Adrenal gland (tissue), 12 donors: ENCODE data around the gene VAPB. TPM values are rescaled to one million over a fixed set of nuclear protein-coding genes. Genes with fewer than 3 reads are reported as not detected.

ENCODE experiments used
- DNase-seq, 7 donors: peaks; one replicate each; pipeline ENCODE4 v3.0.0-alpha.2; 2019 to 2020
- H3K27ac ChIP-seq, 5 donors: fragments of 200-600 bp; sonication (generic) in 4 of 5; 1 replicate in 3 of 5; 2 replicates in 2 of 5; pipeline versions ENCODE4 v1.5.1 to v1.8.0; 2016 to 2020; ENCODE audit warnings: mild to moderate bottlenecking in 1 of 5
- H3K27me3 ChIP-seq: fragments of 200-600 bp; 2 replicates; pipeline ENCODE4 v1.8.0; 2021
- H3K36me3 ChIP-seq, 2 donors: fragments of 200-600 bp; replicated peaks in 1 of 2; 1 replicate in 1 of 2; 2 replicates in 1 of 2; pipeline versions ENCODE4 v1.5.1 to v1.8.0; 2018 to 2022
- H3K4me1 ChIP-seq, 2 donors: fragments of 200-600 bp; replicated peaks in 1 of 2; 1 replicate in 1 of 2; 2 replicates in 1 of 2; pipeline versions ENCODE4 v1.5.1 to v1.8.0; 2018 to 2021
- H3K4me3 ChIP-seq, 4 donors: fragments of 200-600 bp; sonication (generic) in 3 of 4; one replicate each; pipeline ENCODE4 v1.5.1; 2016 to 2018
- H3K9me3 ChIP-seq, 3 donors: fragments of 200-600 bp; sonication (generic) in 1 of 3; replicated peaks in 1 of 3; 1 replicate in 2 of 3; 2 replicates in 1 of 3; pipeline versions ENCODE4 v1.5.1 to v1.8.0; 2016 to 2021
- POLR2A ChIP-seq, 2 donors: fragments of 450-650 bp; IDR thresholded peaks; one replicate each; pipeline ENCODE4 v1.6.1; 2017; ENCODE audit warnings: antibody characterized with exemption in 2 of 2, mild to moderate bottlenecking in 2 of 2, moderate library complexity in 1 of 2
- WGBS, 4 donors: extraction: QIAGEN DNeasy Blood & Tissue Kit in 2 of 4; methylation state at CpG; one replicate each; pipeline versions ENCODE4 v1.1.5 to v1.1.7; 2013 to 2017; 5-methylcytosine and 5-hydroxymethylcytosine counted together
- intact Hi-C, 2 donors: fragments of 100-400 bp; cut with DNase I; formaldehyde crosslinking; loops; one replicate each; pipeline versions ENCODE4 v1.14.1 to v1.15.0; 2022 to 2023
- polyA plus RNA-seq, 3 donors: library from polyadenylated mRNA; stranded (reverse); fragments of 200-250 nt in 2 of 3; fragments of 350-450 nt in 1 of 3; fragmentation: Illumina TruSeq in 1 of 3; extraction: RNeasy Lipid Tissue Mini Kit (QIAGEN cat#74804) in 1 of 3; gene quantifications; one replicate each; pipeline ENCODE4 v1.2.3, GENCODE V29; 2013 to 2014
- total RNA-seq, 9 donors: library from RNA; depleted of rRNA in 4 of 9; stranded (reverse); fragments of >200 nt in 4 of 9; fragments of 120-200 nt in 1 of 9; fragmentation: NEBNext Ultra II Directional in 1 of 9; extraction: Animal tissue kit (Norgen Biotek cat#: 25700) in 1 of 9; gene quantifications; one replicate each; pipeline versions ENCODE4 v1.1.0 to v1.2.4, GENCODE V29; 2013 to 2023
- TF ChIP-seq, protein P1 (sequence below), 6 experiments: fragments of 450-650 bp in 4 of 6; fragments of 200-600 bp in 2 of 6; sonication (generic) in 1 of 6; IDR thresholded peaks; 1 replicate in 5 of 6; 2 replicates in 1 of 6; pipeline versions ENCODE4 v1.5.1 to v1.8.0; 2016 to 2021; ENCODE audit warnings: antibody characterized with exemption in 6 of 6, mild to moderate bottlenecking in 2 of 6, moderate library complexity in 1 of 6
- donor health status: healthy with polysubstance abuse.
- donor health status: Bipolar disorder and iron deficiency.
- donor health status: DM: yes; HTN: yes; CAD: no.
- donor health status: DM: no; HTN: no; CAD: no.
- donor health status: DM: no; HTN: no; CAD: no.
- donor health status: DM: yes; HTN: yes; CAD: no.

The VAPB gene
- total and polyA plus RNA-seq, 12 donors: 24.6 to 162 (median 40.3) TPM

- Histone ChIP-seq H3K4me3 (no peak overlapping the region), H3K27me3 (no peaks in the 10 kb centered on the region), H3K4me1 (no peaks in the 10 kb centered on the region), H3K36me3 (no peaks in the 10 kb centered on the region), H3K9me3 (no peaks in the 10 kb centered on the region), H3K27ac (peak overlapping the region in 1 of 5 donors; percentile 63)
- WGBS, 4 donors: 85 to 92% (median 92%) methylated on average over 6 to 19 of the region's 19 CpGs
- intact Hi-C loops: no loop called here
- DNase-seq: no peak
- TF ChIP-seq, protein P1, sequence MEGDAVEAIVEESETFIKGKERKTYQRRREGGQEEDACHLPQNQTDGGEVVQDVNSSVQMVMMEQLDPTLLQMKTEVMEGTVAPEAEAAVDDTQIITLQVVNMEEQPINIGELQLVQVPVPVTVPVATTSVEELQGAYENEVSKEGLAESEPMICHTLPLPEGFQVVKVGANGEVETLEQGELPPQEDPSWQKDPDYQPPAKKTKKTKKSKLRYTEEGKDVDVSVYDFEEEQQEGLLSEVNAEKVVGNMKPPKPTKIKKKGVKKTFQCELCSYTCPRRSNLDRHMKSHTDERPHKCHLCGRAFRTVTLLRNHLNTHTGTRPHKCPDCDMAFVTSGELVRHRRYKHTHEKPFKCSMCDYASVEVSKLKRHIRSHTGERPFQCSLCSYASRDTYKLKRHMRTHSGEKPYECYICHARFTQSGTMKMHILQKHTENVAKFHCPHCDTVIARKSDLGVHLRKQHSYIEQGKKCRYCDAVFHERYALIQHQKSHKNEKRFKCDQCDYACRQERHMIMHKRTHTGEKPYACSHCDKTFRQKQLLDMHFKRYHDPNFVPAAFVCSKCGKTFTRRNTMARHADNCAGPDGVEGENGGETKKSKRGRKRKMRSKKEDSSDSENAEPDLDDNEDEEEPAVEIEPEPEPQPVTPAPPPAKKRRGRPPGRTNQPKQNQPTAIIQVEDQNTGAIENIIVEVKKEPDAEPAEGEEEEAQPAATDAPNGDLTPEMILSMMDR (IDR thresholded peaks at IDR 0.05): no peak
- TF ChIP-seq POLR2A (IDR thresholded peaks at IDR 0.05): no peak
Measured at GRCh38 chr20:58470336-58471192, 81.5 kb downstream of the VAPB start.

DNA sequence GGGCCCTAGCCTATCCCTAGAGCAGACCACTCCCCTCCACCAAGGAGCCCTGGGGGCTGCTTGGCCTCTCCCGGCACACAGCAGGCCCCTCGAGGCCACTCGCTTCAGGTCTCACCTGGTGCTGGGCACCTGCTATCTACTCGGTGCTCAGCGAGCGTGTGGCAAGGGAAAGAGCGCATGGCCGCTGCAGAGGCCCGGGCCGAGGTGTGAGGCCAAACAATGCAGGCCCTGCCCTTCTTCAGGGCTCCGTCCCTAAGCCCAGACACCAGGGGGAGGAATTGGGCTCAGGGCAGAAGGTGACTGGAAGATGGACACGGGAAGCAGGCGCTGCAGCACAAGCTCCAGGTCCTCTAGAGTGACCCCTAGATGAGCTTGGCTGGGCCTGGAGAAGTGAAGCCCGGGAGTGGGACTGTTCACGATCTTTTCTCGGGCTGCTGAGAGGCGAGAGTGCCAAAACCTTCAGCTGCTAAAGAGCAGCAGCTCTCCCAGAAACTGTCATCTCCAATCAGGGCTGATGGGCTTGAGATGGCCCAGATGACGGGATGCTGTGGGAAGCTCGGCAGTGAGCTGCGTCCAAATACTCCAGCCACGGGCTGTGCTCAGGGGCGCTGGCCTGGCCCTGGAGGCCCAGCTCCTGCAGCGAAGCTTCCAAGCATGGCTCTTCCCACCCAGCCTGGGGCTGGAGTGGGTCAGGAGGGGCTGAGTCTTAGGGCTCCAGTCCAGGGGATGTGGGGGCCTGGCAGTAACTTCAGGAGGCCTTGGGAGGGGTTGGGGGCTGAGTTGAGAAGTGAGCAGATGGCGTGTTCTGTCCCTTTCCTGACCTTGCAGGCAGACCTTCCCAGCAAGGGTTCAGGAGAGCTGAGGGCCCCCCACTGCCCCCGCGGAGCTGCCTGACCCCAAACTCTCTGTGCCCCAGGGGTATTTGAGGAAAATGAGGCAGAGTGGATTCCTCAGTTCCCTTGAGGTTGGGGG, 82.5 kb downstream of the VAPB start:
- Histone ChIP-seq H3K4me1 (no peaks in the 10 kb centered on the region), H3K36me3 (no peaks in the 10 kb centered on the region), H3K27ac (peak overlapping the region in 1 of 5 donors; percentile 63), H3K4me3 (no peak overlapping the region), H3K9me3 (no peaks in the 10 kb centered on the region), H3K27me3 (no peaks in the 10 kb centered on the region)
- 68 to 81% (median 76%) methylated on average over 8 to 26 of the region's 26 CpGs for WGBS, 4 donors
- intact Hi-C loops: no loop called here
- TF ChIP-seq, protein P1 (IDR thresholded peaks at IDR 0.05): no peak
- no peak for TF ChIP-seq POLR2A (IDR thresholded peaks at IDR 0.05)
- peak in 3 of 7 donors; percentile 4 to 90 (median 44) for DNase-seq

DNA sequence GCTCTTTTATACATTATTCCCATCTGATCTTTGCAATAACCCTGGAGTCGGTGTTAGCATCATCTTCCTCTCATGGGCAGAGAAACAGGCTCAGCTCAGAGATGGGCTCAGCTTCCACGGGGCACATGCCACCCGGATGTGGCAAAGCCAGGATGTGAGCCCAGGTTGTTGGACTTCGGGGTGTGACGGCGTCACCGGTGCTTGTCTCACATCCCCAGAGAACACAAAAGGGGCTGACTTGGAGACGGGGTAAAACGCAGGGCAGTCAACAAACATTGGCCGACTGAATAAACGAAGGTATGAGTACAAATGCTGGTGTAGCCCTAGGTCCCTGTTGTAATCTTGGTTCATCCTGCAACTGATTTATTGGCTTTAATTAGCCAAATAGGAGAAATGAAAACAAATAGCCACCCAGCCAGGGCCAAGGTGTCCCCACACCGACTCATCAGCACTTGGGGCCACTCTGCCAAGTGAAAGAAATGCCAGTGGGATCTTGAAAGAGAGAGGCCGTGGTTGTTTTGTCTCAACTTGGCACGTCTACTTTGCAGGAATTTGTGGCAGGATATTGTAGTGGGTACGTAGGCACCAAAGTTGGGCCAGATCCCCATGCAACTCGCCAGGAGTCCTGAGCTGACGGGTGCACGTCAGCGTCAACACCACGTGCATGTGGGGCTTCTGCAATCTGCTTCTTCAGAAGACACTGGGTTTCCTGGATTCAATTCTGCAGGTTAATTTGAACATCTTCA, 83.4 kb downstream of the VAPB start:
- Histone ChIP-seq H3K9me3 (no peaks in the 10 kb centered on the region), H3K27me3 (no peaks in the 10 kb centered on the region), H3K36me3 (no peaks in the 10 kb centered on the region), H3K27ac (peak overlapping the region in 1 of 5 donors; percentile 52), H3K4me3 (no peak overlapping the region), H3K4me1 (no peaks in the 10 kb centered on the region)
- TF ChIP-seq POLR2A (IDR thresholded peaks at IDR 0.05): no peak
- TF ChIP-seq, protein P1 (IDR thresholded peaks at IDR 0.05): no peak
- WGBS, 4 donors: 90 to 94% (median 94%) methylated on average over 19 to 20 of the region's 20 CpGs
- no peak for DNase-seq
- intact Hi-C loops: no loop called here
